Ovary (tissue), 3 donors: ENCODE measurements around the gene KLRK1.

Experiments
- EP300 ChIP-seq: sonication (generic); formaldehyde crosslinking; IDR thresholded peaks from one replicate; pipeline ENCODE4 v1.6.1; 2017; ENCODE audit warnings: antibody characterized with exemption
- POLR2A ChIP-seq: fragments of 450-650 bp; IDR thresholded peaks from one replicate; pipeline ENCODE4 v1.6.1; 2017; ENCODE audit warnings: antibody characterized with exemption, mild to moderate bottlenecking, moderate library complexity
- TF ChIP-seq, protein P1 (sequence below), 3 donors: fragments of 450-650 bp in 2 of 3; fragments of 200-600 bp in 1 of 3; IDR thresholded peaks; one replicate each; pipeline versions ENCODE4 v1.5.1 to v1.8.0; 2016 to 2022; ENCODE audit warnings: antibody characterized with exemption in 3 of 3, mild to moderate bottlenecking in 1 of 3
- donor health status: DM: no; HTN: no; CAD: no.

DNA sequence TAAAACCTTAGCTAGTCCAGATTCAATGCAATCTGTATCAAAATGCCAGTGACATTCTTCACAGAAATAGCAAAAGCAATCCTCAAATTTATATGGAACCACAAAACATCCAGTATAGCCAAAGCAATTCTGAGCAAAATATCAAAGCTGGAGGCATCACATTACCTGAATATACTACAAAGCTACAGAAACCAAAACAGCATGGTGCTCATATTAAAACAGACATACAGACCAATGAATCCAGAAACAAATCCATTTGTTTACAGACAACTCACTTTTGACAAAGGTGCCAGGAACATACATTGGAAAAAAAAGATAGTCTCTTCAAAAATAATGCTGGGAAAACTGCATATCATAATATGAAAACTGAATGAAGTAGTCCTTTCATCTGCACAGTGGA lies 15.0 kb upstream of the KLRK1 start:
- TF ChIP-seq, protein P1, sequence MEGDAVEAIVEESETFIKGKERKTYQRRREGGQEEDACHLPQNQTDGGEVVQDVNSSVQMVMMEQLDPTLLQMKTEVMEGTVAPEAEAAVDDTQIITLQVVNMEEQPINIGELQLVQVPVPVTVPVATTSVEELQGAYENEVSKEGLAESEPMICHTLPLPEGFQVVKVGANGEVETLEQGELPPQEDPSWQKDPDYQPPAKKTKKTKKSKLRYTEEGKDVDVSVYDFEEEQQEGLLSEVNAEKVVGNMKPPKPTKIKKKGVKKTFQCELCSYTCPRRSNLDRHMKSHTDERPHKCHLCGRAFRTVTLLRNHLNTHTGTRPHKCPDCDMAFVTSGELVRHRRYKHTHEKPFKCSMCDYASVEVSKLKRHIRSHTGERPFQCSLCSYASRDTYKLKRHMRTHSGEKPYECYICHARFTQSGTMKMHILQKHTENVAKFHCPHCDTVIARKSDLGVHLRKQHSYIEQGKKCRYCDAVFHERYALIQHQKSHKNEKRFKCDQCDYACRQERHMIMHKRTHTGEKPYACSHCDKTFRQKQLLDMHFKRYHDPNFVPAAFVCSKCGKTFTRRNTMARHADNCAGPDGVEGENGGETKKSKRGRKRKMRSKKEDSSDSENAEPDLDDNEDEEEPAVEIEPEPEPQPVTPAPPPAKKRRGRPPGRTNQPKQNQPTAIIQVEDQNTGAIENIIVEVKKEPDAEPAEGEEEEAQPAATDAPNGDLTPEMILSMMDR (IDR thresholded peaks at IDR 0.05), result no peak
- no peak for TF ChIP-seq POLR2A
- TF ChIP-seq EP300, result no peak
